ENCODE data around the gene HOXB8.

The HOXB8 gene

GRCh38 chr17:48628649-48629410 is 13.7 kb upstream of the HOXB8 start:
- no peak overlapping the region for H3K9ac ChIP-seq (ENCODE audit: low read length in 2 of 2)
- no peak overlapping the region for H3K4me3 ChIP-seq (ENCODE audit: low read length in 2 of 2)
- H3K27me3 ChIP-seq (ENCODE audit: control insufficient read depth in 1 of 2, insufficient read depth in 2 of 2, low read length in 2 of 2) = peaks cover 89 to 98% of the 10 kb centered on the region in 2 donors
- peaks cover 25% of the 10 kb centered on the region for H3K4me1 ChIP-seq (ENCODE audit: control insufficient read depth, insufficient read depth, low read length)
- H3K9me3 ChIP-seq (ENCODE audit: control insufficient read depth in 2 of 2, low read length in 2 of 2) = no peaks in the 10 kb centered on the region
- no peaks in the 10 kb centered on the region for H3K36me3 ChIP-seq (ENCODE audit: control insufficient read depth in 2 of 2, insufficient read depth in 2 of 2, low read length in 2 of 2)
- H3K27ac ChIP-seq (ENCODE audit: low read length) = no peak overlapping the region

- Histone ChIP-seq H3K9me3 (ENCODE audit: control insufficient read depth in 2 of 2, low read length in 2 of 2) (no peaks in the 10 kb centered on the region), H3K27me3 (ENCODE audit: control insufficient read depth in 1 of 2, insufficient read depth in 2 of 2, low read length in 2 of 2) (peaks cover 91 to 98% of the 10 kb centered on the region in 2 donors), H3K4me1 (ENCODE audit: control insufficient read depth, insufficient read depth, low read length) (peaks cover 22% of the 10 kb centered on the region), H3K27ac (ENCODE audit: low read length) (no peak overlapping the region), H3K36me3 (ENCODE audit: control insufficient read depth in 2 of 2, insufficient read depth in 2 of 2, low read length in 2 of 2) (no peaks in the 10 kb centered on the region), H3K9ac (ENCODE audit: low read length in 2 of 2) (no peak overlapping the region), H3K4me3 (ENCODE audit: low read length in 2 of 2) (no peak overlapping the region)
Observed at GRCh38 chr17:48627623-48628521, 12.8 kb upstream of the HOXB8 start.

- Histone ChIP-seq H3K27ac (ENCODE audit: low read length) (no peak overlapping the region), H3K4me3 (ENCODE audit: low read length in 2 of 2) (no peak overlapping the region), H3K27me3 (ENCODE audit: control insufficient read depth in 1 of 2, insufficient read depth in 2 of 2, low read length in 2 of 2) (peaks cover 91 to 97% of the 10 kb centered on the region in 2 donors), H3K9me3 (ENCODE audit: control insufficient read depth in 2 of 2, low read length in 2 of 2) (no peaks in the 10 kb centered on the region), H3K9ac (ENCODE audit: low read length in 2 of 2) (no peak overlapping the region), H3K36me3 (ENCODE audit: control insufficient read depth in 2 of 2, insufficient read depth in 2 of 2, low read length in 2 of 2) (no peaks in the 10 kb centered on the region), H3K4me1 (ENCODE audit: control insufficient read depth, insufficient read depth, low read length) (peaks cover 22% of the 10 kb centered on the region)
Observed at GRCh38 chr17:48627118-48627597, 12.1 kb upstream of the HOXB8 start.

GRCh38 chr17:48626245-48627117 is 11.4 kb upstream of the HOXB8 start, which contains the start of gene HOXB9:
HOXB9 (minus strand) TSS chr17:48626358; CDS start chr17:48626269, 89 bp downstream.
- Histone ChIP-seq H3K4me3 (ENCODE audit: low read length in 2 of 2) (peak within 1 kb of the TSS in 1 of 2 donors; percentile 61), H3K9me3 (ENCODE audit: control insufficient read depth in 2 of 2, low read length in 2 of 2) (no peaks in the 10 kb centered on the region), H3K36me3 (ENCODE audit: control insufficient read depth in 2 of 2, insufficient read depth in 2 of 2, low read length in 2 of 2) (no peaks in the 10 kb centered on the region), H3K4me1 (ENCODE audit: control insufficient read depth, insufficient read depth, low read length) (peaks cover 22% of the 10 kb centered on the region), H3K9ac (ENCODE audit: low read length in 2 of 2) (no peak within 1 kb of the TSS), H3K27ac (ENCODE audit: low read length) (no peak within 1 kb of the TSS), H3K27me3 (ENCODE audit: control insufficient read depth in 1 of 2, insufficient read depth in 2 of 2, low read length in 2 of 2) (peaks cover 91 to 97% of the 10 kb centered on the region in 2 donors)

GRCh38 chr17:48625495-48626244 is 10.6 kb upstream of the HOXB8 start:
- no peak overlapping the region for H3K9ac ChIP-seq (ENCODE audit: low read length in 2 of 2)
- no peak overlapping the region for H3K27ac ChIP-seq (ENCODE audit: low read length)
- no peaks in the 10 kb centered on the region for H3K36me3 ChIP-seq (ENCODE audit: control insufficient read depth in 2 of 2, insufficient read depth in 2 of 2, low read length in 2 of 2)
- H3K4me1 ChIP-seq (ENCODE audit: control insufficient read depth, insufficient read depth, low read length) = peaks cover 22% of the 10 kb centered on the region
- H3K9me3 ChIP-seq (ENCODE audit: control insufficient read depth in 2 of 2, low read length in 2 of 2) = no peaks in the 10 kb centered on the region
- peak overlapping the region in 1 of 2 donors; percentile 61 for H3K4me3 ChIP-seq (ENCODE audit: low read length in 2 of 2)
- peaks cover 91 to 97% of the 10 kb centered on the region in 2 donors for H3K27me3 ChIP-seq (ENCODE audit: control insufficient read depth in 1 of 2, insufficient read depth in 2 of 2, low read length in 2 of 2)

GRCh38 chr17:48624544-48625494 is 9.7 kb upstream of the HOXB8 start:
- Histone ChIP-seq H3K27me3 (ENCODE audit: control insufficient read depth in 1 of 2, insufficient read depth in 2 of 2, low read length in 2 of 2) (peaks cover 91 to 97% of the 10 kb centered on the region in 2 donors), H3K9me3 (ENCODE audit: control insufficient read depth in 2 of 2, low read length in 2 of 2) (no peaks in the 10 kb centered on the region), H3K4me3 (ENCODE audit: low read length in 2 of 2) (peak overlapping the region in 1 of 2 donors; percentile 61), H3K36me3 (ENCODE audit: control insufficient read depth in 2 of 2, insufficient read depth in 2 of 2, low read length in 2 of 2) (no peaks in the 10 kb centered on the region), H3K27ac (ENCODE audit: low read length) (no peak overlapping the region), H3K9ac (ENCODE audit: low read length in 2 of 2) (no peak overlapping the region), H3K4me1 (ENCODE audit: control insufficient read depth, insufficient read depth, low read length) (peaks cover 22% of the 10 kb centered on the region)

- Histone ChIP-seq H3K27me3 (ENCODE audit: control insufficient read depth in 1 of 2, insufficient read depth in 2 of 2, low read length in 2 of 2) (peaks cover 91 to 97% of the 10 kb centered on the region in 2 donors), H3K4me1 (ENCODE audit: control insufficient read depth, insufficient read depth, low read length) (peaks cover 22% of the 10 kb centered on the region), H3K9me3 (ENCODE audit: control insufficient read depth in 2 of 2, low read length in 2 of 2) (no peaks in the 10 kb centered on the region), H3K36me3 (ENCODE audit: control insufficient read depth in 2 of 2, insufficient read depth in 2 of 2, low read length in 2 of 2) (no peaks in the 10 kb centered on the region), H3K27ac (ENCODE audit: low read length) (no peak overlapping the region), H3K9ac (ENCODE audit: low read length in 2 of 2) (no peak overlapping the region), H3K4me3 (ENCODE audit: low read length in 2 of 2) (no peak overlapping the region)
Observed at GRCh38 chr17:48624118-48624517, 9.0 kb upstream of the HOXB8 start.

- H3K9ac ChIP-seq (ENCODE audit: low read length in 2 of 2) = no peak overlapping the region
- peaks cover 89 to 97% of the 10 kb centered on the region in 2 donors for H3K27me3 ChIP-seq (ENCODE audit: control insufficient read depth in 1 of 2, insufficient read depth in 2 of 2, low read length in 2 of 2)
- H3K9me3 ChIP-seq (ENCODE audit: control insufficient read depth in 2 of 2, low read length in 2 of 2) = no peaks in the 10 kb centered on the region
- H3K4me3 ChIP-seq (ENCODE audit: low read length in 2 of 2) = no peak overlapping the region
- peaks cover 25% of the 10 kb centered on the region for H3K4me1 ChIP-seq (ENCODE audit: control insufficient read depth, insufficient read depth, low read length)
- no peak overlapping the region for H3K27ac ChIP-seq (ENCODE audit: low read length)
- no peaks in the 10 kb centered on the region for H3K36me3 ChIP-seq (ENCODE audit: control insufficient read depth in 2 of 2, insufficient read depth in 2 of 2, low read length in 2 of 2)
Observed at GRCh38 chr17:48623583-48623982, 8.5 kb upstream of the HOXB8 start.

- Histone ChIP-seq H3K9ac (ENCODE audit: low read length in 2 of 2) (no peak overlapping the region), H3K4me1 (ENCODE audit: control insufficient read depth, insufficient read depth, low read length) (peaks cover 28% of the 10 kb centered on the region), H3K27me3 (ENCODE audit: control insufficient read depth in 1 of 2, insufficient read depth in 2 of 2, low read length in 2 of 2) (peaks cover 89 to 96% of the 10 kb centered on the region in 2 donors), H3K27ac (ENCODE audit: low read length) (no peak overlapping the region), H3K4me3 (ENCODE audit: low read length in 2 of 2) (no peak overlapping the region), H3K36me3 (ENCODE audit: control insufficient read depth in 2 of 2, insufficient read depth in 2 of 2, low read length in 2 of 2) (no peaks in the 10 kb centered on the region), H3K9me3 (ENCODE audit: control insufficient read depth in 2 of 2, low read length in 2 of 2) (no peaks in the 10 kb centered on the region)
Observed at GRCh38 chr17:48622857-48623256, 7.8 kb upstream of the HOXB8 start.

Measured in stomach smooth muscle (tissue), 2 donors.